H54 (cell line): ENCODE data around the gene F13A1.

ENCODE experiments used
- DNase-seq: peaks from one replicate; pipeline ENCODE4 v3.0.0; 2011; ENCODE audit warnings: low spot score, mixed read lengths; ENCODE audit not compliant: insufficient read length
- FAIRE-seq: peaks from 3 replicates; lab custom pipeline; 2011; peaks lifted over from hg19 to GRCh38; lab: Jason Lieb, UNC
- POLR2A ChIP-seq: IDR thresholded peaks from 2 replicates; pipeline ENCODE4 v1.6.1; 2011; ENCODE audit warnings: low read depth, mild to moderate bottlenecking, low read length

The F13A1 gene

DNA sequence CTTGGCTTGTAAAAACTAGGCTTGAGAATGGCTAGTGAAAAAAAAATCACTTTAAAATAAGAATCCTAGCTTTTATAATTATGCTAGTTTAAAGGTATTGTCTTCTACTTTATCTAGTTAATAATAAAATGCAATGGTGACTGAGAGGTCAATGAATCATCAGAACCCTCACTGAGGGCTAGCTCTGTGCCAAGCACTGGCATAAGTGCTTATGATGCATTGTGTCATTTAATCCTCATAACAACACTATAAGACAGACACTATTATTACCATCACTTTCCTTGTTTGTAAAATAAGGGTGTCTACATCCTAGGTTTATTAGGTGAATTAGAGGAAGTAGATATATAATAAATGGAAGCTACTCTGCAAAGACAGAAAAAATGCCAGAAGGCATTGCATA lies 144.3 kb downstream of the F13A1 start:
- FAIRE-seq (no peak), DNase-seq (no peak)
- no peak for TF ChIP-seq POLR2A

- TF ChIP-seq POLR2A: no peak
- FAIRE-seq (no peak), DNase-seq (no peak)
Measured at GRCh38 chr6:6169141-6169540, 151.3 kb downstream of the F13A1 start.

DNA sequence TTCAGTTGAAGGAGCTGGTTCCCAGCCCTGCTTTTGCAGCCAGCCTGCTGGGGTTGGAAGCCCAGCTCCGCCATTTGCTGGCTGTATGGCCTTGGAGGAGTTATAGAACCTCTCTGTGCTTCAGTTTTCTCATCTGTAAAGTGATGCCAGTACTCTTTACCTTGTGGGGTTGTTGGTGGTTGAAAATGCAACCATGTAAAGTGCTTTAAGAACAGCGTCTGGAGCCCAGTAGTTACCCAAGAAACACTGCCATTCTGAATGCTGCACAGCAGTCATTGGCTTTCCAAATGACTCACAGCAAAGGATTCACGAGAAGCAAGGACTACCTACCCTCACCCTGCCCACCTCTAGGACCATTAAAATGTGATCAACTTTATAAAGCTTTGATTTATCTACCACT lies 154.4 kb downstream of the F13A1 start:
- no peak for DNase-seq
- no peak for FAIRE-seq
- TF ChIP-seq POLR2A: no peak

- DNase-seq: no peak
- no peak for TF ChIP-seq POLR2A
- FAIRE-seq: no peak
Measured at GRCh38 chr6:6164367-6164766, 156.1 kb downstream of the F13A1 start.

DNA sequence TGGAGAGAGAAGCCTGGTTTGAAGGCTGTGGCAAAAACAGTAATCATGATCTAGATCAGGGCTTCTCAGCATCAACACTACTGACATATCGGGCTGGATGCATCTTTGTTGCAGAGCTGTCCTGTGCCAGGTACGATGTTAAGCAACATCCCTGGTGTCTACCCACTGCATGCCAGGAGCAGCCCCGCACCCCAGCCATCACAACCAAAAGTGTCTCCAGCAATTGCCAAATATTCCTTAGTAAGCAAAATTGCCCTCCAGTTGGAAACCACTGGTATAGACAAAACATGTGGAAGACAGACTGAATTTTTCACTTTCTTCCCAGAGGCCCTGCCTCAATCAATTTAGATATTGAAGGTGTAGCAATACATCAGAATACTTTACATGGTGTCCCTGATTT lies 166.1 kb downstream of the F13A1 start:
- TF ChIP-seq POLR2A: no peak
- no peak for DNase-seq
- FAIRE-seq: no peak

DNA sequence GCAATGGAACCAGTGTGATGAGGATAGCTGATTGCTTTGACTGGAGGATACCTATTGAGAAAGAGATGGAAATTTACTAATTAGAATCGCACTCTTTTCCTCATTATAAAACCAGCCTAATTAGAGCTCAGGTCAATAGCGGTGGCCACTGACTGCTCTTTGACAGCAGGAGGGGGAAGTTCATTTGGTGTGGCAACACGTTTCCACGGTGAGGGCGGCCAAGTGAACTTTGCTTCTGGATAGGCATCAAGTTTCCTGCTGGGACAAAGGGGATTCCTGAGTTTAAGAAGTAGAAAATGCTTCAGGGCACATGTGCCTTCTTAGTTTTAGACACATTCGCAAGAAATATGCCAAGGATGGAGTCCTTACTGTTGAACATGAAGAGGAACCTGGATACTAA lies 168.4 kb downstream of the F13A1 start:
- TF ChIP-seq POLR2A: no peak
- DNase-seq (no peak), FAIRE-seq (no peak)

GRCh38 chr6:6148192-6148815 lies 172.2 kb downstream of the F13A1 start:
- no peak for FAIRE-seq
- DNase-seq: no peak
- no peak for TF ChIP-seq POLR2A

- TF ChIP-seq POLR2A: no peak
- DNase-seq (peak; percentile 9), FAIRE-seq (peak; percentile 52)
Measured at GRCh38 chr6:6131492-6132109, 188.9 kb downstream of the F13A1 start.

DNA sequence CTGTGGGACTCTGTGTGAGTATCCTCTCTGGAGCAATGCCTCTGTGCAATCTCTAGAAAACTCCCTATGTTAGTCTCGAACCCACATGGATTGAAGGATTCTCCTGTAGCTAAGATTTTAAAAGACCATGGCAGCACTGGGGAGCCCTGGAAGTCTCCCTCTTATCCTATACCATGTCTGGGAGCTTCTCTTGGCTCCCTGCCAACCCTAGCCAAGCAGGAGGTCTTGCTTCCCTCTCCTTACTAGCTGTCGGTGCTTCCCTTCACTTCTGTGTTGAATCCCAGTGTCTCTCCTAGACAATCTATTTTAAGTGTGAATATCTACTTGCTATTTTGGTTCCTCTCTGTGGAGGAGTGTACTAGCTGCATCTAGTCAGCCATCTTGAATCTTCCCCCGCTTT lies 195.0 kb downstream of the F13A1 start:
- no peak for TF ChIP-seq POLR2A
- DNase-seq: no peak
- FAIRE-seq: no peak

DNA sequence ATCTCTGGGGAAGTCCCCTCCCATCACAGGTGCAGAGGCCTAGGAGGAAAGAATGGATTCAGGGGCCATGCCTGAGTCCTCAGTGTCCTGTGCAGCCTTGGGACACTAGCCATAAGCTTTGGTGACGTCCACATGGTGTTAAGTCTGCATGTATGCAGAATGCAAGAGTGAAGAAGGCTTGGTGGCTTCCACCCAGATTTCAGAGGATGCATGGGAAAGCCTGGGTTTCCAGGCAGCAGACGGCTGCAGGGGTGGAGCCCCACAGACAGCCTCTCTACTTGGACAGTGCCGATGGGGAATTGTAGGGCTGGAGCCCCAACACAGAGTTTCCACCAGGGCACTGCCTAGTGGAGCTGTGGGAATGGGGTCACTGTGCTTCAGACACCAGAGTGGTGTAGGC lies 196.7 kb downstream of the F13A1 start:
- FAIRE-seq (no peak), DNase-seq (no peak)
- TF ChIP-seq POLR2A: no peak

DNA sequence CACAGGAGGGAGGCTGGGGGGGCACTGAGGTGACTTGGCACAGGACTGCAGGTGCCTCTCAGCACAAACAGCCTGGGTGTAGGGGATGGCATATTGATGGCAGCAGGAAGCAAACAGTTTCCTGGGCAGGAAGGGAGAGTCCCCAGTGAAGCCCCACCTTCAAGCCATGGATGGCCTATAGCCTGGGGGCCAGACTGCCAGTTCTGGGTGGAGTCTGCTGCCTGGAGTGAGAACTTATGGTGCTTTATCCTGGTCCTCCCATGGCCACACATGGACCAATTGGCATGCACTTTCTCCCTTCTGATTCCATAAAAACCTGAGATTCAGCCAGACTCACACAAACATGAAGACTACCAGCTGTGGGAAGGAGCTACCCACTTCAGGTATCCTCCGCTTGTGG lies 198.5 kb downstream of the F13A1 start:
- FAIRE-seq: no peak

GRCh38 chr6:6105472-6106036 lies 214.9 kb downstream of the F13A1 start:
- FAIRE-seq (no peak), DNase-seq (no peak)
- TF ChIP-seq POLR2A: no peak

More for the DNA sequence above, 198.5 kb downstream of the F13A1 start:
- TF ChIP-seq POLR2A: no peak
- DNase-seq: no peak
